T-helper 2 cell (primary cell): ENCODE results near the gene NAA30.
"Not testable (repeated sequence)": the region's sequence is repeated elsewhere in the genome, so short reads cannot be mapped to it uniquely, and the experiment has no call there.

Source experiments
- DNase-seq, 5 experiments: peaks; one replicate each; pipeline versions ENCODE4 v3.0.0 to v3.0.0-alpha.2; 2012 to 2022
- total RNA-seq, 2 donors: gene quantifications; one replicate each; lab custom pipeline; 2026; lab: John Stamatoyannopoulos, UW

The NAA30 gene
- total RNA-seq, result 41.6 to 61.4 reads per million in 2 donors

DNA sequence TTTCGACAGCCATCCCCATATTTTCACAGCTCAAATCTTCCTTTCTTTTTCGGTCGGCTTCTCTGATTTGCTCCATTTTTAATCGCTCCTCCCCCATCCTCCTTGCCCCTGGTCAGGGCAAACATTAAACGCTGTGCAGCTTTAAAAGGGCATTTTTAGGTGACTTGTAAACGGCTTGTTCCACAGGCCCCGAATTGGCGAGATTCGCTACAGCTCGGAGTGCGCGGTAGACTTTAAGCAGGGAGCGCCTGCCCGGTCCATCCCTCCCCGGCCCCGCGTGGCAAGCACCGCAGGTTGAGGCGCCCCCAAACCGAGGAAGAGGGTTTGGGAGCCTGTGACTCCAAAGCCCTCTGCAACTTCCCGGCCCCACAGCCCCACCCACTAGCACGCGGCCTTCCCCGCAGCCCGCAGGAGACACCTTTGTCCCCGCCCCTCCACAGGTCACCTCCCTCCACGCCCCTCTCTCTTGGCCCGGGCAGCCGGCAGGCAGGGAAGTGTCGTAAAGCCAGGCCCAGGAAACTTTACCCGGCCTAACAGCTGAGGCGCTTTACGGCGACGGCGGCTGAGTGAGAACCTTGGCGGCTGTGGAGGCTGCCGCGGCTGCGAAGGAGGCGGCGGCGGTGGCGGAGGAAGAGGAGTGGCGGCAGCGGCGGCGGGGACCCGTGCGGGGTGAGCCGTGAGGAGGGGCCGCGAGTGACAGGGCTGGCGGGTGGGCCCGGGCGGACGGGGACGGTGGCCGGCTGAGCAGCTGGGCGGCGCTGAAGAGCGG is at the start of gene NAA30:
TSS of gene NAA30 (plus strand) at position 550 of the 769 bp plus-strand sequence. CDS start 372 bp downstream, outside the sequence.
- DNase-seq, result peak; percentile 80 to 97 (median 92)

DNA sequence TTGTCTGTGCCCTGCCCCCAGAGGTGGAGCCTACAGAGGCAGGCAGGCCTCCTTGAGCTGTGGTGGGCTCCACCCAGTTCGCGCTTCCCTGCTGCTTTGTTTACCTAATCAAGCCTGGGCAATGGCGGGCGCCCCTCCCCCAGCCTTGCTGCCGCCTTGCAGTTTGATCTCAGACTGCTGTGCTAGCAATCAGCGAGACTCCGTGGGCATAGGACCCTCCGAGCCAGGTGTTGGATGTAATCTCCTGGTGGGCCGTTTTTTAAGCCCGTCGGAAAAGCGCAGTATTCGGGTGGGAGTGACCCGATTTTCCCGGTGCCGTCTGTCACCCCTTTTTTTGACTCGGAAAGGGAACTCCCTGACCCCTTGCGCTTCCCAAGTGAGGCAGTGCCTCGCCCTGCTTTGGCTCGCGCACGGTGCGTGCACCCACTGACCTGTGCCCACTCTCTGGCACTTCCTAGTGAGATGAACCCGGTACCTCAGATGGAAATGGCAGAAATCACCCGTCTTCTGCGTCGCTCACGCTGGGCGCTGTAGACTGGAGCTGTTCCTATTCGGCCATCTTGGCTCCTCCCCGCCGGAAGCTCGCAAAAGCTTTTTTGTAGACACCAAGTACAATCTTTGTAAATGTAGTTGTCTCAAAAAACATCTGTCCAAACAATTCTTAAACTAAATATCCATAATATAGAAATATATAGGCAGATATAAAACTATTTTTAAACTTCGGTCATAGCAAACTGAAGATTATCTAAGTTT is 46.7 kb upstream of the NAA30 start:
- not testable (repeated sequence) for DNase-seq

DNA sequence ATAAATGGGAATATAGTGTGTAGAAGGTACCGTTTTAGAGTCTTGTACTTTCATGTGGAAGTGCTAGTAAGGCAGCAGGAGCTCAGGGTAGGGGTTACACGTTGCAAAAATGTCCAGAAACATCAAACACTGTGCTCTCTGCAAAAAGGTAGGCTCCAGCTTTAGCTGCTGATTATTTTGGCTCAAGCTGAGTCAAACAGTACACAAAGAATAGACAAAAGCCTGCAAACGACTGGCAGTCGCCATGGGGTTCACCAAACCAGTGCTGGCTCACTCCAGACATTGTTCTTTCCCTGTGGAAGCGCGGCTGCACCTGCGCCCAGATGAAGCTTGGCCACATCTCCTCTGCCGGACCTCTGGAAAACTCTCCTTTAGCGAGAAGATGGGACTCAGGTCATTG is 45.3 kb upstream of the NAA30 start:
- no peak for DNase-seq

DNA sequence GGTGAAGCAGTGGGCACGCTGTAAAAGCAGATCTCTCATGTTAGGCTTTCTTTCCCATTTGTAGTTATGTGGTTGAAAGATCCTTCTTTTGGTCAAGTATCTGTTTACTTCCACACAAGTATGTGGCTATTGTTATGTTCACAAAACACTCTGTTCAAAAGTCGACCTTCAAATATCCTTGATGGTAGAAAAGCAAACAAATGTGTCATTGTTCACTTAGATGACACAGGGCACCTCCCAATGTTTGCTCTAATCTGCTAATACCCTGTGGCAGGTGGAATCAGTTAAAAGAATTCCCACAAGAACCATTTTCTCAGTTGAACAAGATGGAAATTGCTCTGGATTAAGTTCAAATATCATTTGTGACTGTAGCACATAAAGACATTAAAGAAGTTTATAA is 43.6 kb upstream of the NAA30 start:
- no peak for DNase-seq

DNA sequence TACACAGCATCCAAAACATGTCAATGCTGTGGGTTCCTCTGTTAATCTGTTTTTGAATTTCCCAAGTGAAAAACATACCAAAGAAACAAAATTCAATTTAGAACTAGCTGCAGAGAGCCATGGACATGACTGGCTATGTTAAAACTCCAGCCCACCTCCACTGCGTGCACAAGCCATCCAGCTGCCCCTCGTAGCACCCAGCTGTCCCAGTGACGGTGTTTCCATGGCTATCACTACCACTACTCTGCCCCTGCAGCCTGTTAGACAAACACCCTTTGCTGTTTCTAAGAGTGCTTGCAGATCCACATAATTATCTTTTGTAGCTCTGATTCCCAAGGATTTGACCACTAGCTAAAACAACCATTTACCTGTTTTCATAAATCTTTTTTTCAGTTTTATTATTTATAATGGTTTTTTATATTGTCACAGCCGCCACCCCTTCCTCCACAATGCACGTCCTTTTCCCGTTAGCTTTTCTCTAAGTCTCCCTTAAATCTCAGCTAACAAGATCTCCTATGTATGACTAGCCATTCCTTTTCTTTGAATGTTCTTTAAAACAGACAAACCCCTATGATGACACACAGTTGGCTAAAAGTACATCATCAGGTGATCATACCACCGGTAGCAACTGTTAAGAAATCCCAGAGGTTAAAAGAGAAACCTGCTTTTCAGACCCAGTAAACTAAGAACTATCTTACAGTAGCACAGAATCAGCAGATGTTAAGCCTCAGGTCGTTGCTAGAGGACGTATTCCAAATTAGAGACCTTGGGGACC is 37.8 kb upstream of the NAA30 start:
- no peak for DNase-seq

DNA sequence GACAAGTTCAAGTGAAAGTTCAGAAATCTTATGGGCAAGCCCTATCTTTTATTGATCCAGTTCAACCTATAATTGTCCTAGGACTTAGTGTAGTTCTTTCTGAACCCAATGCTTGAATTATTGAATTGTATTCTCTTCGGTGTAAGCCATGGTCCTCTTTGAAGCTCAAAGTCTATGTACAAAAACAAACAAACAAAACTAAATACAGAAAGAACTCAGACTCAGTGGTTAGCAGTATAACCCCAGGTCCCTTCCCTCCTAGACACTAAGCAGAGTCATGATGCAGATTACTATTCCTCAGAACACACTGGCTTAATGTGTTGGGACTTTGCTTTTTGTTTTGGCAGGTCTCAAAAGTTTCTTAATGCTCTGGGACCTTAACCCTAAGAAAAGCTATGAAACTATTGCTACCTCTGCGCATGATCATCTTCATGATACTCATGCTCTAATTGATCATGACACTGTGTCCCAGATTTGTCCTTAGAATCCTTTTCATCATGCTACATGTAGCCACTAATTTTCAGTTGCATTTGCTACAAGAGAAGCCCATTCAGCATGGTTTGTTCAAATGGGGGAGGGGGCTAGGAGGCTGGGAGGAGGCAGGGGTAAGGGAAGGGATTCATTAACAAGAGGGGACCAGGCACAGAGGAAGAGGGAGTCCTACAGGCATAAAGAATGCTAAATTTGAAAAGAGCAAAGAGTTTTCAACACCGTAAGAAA is 35.1 kb upstream of the NAA30 start:
- no peak for DNase-seq

DNA sequence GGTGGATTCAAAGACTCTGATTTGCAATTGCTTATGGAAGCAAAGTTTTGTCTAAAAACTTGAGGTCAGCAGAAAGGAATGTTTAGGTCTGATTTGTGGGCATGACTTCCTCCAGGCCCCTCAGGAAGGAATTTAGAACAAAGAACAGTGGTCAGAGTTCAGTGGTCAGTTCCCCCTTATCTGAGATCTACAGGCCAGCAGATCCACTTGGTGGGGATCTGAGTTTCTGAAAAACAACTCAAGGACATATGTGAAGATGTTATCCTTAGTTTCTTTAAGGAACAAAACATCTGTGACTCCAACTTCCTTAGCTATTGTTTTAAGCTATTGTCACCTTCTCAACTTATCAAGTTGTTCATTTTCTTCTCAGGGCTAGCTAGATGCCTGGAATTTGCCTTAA is 28.0 kb upstream of the NAA30 start:
- no peak for DNase-seq

DNA sequence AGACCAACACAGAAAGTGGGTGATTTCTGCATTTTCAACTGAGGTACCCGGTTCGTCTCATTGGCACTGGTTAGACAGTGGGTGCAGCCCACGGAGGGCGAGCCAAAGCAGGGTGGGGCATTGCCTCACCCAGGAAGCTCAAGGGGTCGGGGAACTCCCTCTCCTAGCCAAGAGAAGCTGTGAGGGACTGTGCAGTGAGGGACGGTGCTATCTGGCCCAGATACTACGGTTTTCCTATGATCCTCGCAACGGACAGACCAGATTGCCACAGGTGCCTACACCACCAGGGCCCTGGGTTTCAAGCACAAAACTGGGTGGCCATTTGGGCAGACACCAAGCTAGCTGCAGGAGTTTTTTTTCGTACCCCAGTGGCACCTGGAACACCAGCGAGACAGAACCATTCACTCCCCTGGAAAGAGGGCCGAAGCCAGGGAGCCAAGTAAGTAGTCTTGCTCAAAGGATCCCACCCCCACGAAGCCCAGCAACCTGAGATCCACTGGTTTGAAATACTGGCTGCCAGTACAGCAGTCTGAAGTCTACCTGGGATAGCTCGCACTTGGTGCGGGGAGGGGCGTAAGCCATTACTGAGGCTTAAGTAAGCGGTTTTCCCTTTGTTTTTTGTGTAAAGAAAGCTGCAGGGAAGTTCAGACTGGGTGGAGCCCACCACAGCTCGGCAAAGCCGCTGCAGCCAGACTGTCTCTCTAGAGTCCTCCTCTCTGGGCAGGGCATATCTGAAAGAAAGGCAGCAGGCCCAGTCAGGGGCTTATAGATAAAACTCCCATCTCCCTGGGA is 25.5 kb upstream of the NAA30 start:
- DNase-seq, result no peak

DNA sequence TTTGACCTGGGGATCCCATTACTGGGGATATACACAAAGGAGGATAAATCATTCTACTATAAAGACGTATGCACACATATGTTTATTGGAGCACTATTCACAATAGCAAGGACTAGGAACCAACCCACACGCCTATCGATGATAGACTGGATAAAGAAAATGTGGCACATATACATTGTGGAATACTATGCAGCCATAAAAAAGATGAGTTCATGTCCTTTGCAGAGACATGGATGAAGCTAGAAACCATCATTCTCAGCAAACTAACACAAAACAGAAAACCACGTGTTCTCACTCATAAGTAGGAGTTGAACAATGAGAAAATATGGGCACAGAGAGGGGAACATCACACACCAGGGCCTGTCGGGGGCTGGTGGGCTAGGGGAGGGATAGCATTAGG is 20.2 kb upstream of the NAA30 start:
- not testable (repeated sequence) for DNase-seq

DNA sequence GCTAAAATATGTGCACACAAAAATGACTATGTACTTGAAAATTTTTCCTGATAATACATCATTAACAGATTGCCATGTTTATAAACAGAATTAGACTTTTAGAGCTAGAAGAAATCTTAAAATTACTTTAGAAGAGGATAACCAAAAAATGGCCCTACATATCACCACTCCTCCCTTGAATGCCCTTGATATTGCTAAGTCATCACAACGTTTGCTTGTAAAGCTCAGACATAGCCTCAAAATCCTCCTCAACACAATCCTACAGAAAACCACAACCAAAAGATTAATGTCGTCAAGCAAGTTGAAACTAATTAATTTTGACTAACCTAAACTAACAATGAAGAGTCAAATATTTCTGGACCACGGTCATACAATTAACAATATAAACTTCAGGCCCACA is 19.4 kb upstream of the NAA30 start:
- no peak for DNase-seq

DNA sequence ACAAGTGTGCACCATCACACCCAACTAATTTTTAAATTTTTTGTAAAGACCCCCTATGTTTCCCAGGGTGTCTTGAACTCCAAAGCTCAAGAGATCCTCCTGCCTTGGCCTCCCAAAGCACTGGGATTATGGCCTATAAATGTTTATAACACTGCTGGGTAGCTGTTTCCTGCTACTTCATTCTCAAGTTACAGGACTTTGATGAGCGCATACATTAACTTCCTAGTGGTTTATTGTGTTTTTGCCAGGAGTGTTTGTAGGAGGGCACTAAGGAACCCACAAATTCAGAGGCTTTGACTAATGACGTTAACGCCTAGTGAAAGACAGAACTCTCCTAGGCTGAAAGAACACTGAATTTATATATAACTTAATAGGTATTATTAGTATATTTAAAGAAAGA is 15.2 kb upstream of the NAA30 start:
- no peak for DNase-seq

DNA sequence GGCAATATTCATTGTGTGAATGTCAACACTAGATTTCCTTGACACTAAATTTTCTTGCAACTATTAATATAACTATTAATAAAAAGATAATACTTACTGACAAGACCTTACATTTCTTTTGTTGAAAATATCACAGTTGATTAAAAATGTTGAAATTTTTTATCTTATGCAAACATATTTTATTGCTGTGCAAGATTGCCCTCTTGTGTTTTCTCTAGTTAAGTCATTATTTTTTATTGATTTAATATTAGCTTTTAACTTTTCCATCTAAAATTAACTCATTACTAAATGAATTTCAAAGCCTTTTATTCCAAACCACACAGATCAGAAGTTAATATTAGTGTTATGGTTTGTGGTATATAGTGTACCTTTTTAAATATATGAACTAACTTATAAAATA is 11.7 kb upstream of the NAA30 start:
- DNase-seq, result no peak

DNA sequence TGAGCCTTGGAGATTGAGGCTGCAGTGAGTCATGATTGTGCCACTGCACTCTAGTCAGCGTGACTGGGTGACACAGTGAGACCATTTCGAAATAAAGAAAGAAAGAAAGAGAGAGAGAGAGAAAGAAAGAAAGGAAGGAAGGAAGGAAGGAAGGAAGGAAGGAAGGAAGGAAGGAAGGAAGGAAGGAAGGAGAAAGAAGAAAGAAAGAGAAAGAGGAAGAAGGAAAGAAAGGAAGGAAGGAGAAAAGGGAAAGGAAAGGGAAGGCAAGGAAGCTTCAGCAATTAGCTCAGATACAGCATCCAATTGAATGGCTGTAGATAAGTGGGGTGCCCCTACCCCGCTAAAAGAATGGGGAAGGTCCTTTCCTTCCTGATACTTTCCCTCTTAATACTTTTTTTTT is 9.5 kb upstream of the NAA30 start:
- no peak for DNase-seq

DNA sequence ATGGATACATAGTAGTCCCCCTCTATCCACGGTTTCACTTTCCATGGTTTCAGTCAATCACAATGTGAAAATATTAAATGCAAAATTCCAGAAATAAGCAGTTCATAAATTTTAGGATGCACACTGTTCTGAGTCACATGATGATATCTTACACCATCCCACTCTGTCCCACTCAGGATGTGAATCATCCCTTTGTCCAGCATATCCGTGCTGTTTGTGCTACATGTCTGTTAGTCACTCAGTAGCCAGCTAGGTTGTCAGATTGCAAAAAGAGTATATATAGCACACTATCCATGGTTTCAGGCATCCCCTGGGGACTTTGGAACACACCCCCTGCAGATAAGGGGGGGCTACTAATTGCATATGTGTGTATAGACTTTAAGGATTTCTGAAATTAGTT is 8.1 kb upstream of the NAA30 start:
- no peak for DNase-seq

DNA sequence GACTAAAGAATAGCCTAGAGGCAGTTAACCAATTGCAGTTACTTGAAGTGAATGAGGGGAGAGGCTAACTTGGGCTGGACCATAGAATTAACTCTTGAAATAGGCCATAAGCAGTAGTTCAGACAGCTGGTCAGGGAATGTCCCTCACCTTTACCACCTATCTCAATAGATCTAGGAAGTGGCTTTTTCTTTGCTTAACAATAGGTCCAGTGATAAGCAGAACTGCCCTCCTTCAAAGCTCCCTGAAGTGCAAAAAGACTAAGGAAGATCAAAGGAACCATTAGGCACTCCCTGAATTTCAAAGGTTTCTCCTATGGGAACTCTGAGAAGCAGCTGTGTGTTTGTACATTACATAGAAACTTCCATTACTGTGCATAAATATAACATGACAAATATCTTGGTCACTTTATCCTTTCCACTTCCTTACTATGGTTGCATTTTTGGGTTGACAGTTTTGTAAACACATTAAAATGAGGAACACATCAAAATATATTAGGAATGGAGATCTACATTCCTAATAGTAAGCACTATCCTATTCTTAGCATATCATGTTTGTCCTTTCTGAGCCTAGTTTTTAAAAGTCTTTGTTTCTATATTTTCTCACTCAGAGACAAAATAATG is 7.2 kb upstream of the NAA30 start:
- DNase-seq, result no peak

DNA sequence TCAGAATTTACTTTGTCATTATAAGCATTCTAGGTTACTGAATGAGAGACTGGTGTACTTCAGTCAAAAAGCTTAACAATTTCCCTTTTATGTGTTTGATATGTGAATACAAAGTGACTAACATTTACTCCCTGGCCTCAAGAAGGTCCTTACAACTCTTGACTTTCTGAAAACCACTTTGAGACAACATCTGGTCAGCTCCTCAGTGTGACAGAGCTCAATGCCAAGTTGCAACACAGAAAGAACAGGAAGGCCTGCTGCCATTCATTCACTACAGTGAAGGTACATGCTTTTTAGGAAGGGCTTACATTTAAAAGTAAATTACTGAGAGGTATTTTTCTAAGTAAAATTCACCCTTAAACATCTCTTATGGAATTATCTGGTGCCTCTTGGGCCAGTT is 2.3 kb upstream of the NAA30 start:
- no peak for DNase-seq

DNA sequence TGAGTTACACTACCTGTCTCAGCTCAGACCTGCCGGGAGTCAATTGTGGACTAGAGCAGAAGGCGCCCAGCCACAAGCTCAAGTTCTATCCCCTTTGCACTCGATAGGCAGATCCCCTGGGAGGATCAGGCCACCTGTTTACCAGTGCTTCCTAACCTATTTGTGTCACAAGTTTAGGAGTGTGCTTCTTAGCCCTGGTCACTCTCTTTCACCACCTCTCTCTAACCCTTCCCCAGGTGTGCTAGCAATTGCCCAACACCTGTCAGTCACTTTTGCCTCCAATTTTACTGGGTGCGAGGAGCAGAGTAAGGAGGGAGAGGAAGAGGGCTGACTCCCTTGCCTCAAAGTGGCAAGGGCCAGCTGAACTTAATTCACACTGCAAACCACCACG is 745 bp upstream of the NAA30 start:
- no peak for DNase-seq

DNA sequence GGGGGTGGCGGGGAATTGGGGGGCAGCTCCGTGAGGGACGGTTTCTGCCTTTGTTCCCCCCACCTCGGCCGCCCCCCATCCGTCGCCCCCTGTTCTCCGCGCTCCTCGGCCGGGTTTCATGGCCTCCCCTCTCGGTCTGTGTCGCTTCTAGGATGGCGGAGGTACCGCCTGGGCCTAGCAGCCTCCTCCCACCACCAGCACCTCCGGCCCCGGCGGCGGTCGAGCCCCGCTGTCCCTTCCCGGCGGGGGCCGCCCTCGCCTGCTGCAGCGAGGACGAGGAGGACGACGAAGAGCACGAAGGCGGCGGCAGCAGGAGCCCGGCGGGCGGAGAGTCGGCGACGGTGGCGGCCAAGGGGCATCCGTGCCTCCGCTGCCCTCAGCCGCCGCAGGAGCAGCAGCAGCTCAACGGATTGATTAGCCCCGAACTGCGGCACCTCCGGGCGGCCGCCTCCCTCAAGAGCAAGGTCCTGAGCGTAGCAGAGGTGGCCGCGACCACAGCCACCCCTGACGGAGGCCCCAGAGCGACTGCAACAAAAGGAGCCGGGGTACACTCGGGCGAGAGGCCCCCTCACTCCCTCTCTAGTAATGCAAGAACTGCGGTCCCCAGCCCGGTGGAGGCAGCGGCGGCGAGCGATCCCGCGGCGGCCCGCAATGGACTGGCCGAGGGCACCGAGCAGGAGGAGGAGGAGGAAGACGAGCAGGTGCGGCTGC is 575 bp downstream of the NAA30 start:
- DNase-seq, result peak in 4 of 5 experiments; percentile 10 to 63 (median 26)

DNA sequence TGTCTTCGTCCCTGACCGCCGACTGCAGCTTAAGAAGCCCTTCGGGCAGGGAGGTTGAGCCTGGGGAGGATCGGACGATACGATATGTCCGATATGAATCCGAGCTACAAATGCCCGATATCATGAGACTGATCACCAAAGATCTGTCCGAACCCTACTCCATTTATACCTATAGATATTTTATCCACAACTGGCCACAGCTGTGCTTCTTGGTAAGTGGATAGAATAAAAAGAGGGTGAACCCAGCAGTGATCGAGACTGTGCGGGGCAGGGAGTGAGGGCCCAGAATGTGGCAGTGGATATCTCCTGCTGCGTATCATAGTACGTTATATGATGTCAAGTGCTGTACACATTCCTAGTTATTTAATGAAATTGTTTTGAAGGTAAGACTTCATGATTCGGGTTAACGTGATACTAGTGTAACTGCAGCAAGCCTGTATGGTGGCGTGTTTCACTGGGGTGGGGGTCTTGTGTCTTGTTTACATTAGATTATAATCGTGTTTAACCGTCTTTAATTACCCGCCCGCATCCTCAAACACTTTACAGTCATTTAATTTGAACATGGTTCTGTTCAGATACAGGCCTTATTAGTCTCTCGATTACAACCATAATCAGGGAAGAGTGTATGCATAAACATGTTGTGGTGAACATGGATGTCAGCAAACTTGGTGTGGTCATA is 1.3 kb downstream of the NAA30 start:
- peak in 1 of 5 experiments; percentile 15 for DNase-seq

DNA sequence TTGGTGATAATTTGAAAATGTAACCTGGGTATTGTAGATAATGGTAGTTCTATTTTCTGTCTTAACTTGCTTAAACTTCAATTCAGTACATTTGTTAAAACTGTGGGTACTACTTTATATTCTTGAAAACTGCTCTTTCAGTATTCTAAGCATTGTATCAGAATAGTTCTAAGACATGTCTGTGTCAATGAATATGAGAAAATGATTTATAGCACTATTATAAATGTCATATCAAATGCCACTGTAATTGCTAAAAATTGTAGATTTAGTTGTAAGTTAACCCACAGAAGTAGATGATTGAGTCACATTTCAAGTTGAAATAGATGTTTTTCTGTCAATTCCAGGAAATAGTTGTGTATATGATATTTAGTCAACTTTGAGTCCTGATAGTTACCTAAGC is 2.4 kb downstream of the NAA30 start:
- DNase-seq, result peak in 1 of 5 experiments; percentile 30
